NCI-H524 (cell line): ENCODE data around the gene MYH7.
A peak's percentile ranks its signal among the peaks of the same experiment; 100 is the strongest.
"Not testable (repeated sequence)": the region's sequence is repeated elsewhere in the genome, so short reads cannot be mapped to it uniquely, and the experiment has no call there.

ENCODE experiments used
- DNase-seq, 2 experiments: peaks; one replicate each; lab custom pipeline; 2025; lab: John Stamatoyannopoulos, UW

The MYH7 gene

GRCh38 chr14:23386266-23386657 is 49.2 kb downstream of the MYH7 start:
- not testable (repeated sequence) for DNase-seq

- DNase-seq: no peak
Observed at GRCh38 chr14:23385642-23386265, 49.7 kb downstream of the MYH7 start.

- no peak for DNase-seq
Observed at GRCh38 chr14:23385244-23385641, 50.2 kb downstream of the MYH7 start.

GRCh38 chr14:23384364-23385080 is 50.9 kb downstream of the MYH7 start:
- no peak for DNase-seq

DNA sequence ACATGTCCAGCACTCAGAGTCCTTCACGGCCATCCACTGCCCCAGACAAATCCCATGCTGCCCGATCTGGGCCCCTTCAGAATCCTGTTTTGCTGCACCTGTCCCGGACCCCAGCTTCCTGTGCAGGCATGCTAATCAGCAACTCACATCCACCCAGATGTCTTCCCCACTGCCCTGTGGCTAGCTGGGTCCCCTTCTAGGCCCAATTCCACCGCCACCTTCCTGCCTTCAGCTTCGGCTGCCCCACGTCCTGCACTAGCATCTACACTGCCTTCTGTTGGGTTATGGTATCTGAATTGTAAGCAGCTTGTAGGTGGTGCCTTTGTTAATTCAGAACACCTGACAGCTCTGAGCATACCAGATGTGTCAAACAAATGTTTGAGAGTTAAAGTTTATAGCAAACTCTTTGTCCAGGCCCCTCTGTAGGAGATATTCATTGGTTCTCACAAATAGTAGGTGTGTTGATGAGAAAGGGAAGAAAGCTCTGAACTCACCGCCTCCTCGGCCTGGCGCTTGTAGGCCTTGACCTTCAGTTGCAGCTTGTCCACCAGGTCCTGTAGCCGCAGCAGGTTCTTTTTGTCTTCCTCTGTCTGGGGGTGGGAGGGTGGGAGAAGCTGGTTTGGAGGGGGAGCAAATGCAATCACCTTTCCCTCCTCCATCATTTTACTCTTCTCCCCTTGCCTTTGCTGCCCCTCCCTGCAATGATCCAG is 52.6 kb downstream of the MYH7 start:
- DNase-seq: no peak

DNA sequence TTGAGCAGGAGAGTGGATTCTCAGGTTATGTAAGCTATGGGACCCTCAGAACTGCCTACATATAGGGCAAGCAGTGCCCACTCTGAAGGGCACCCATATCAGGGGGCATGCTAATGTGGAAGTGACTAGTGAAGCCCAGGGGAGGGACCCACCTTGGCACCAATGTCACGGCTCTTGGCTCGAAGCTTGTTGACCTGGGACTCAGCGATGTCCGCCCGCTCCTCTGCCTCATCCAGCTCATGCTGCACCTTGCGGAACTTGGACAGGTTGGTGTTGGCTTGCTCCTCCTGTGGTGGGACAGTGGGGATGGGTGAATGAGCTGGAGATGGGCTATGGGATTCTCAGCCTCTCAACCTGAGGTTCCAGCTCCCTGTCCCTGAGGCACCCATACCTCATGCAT is 53.2 kb downstream of the MYH7 start:
- no peak for DNase-seq

DNA sequence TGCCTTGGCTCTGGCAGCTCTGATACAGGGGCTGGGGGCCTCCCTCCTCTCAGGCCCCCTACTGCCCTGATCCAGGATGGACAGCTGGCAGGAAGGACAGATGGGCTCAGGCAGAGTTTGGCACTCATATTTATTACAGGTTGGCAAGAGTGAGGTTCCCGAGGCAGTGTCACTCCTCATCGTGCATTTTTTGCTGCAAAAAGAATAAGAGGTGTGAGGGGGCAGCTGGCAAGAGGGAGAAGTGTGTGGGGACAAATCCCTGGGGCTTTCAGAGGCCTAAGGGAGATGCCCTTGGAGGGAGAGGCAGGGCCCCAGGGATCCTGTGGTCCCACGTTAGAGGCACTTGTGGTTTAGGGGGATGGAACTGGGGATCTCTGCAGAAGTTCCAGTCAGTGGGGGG is 53.6 kb downstream of the MYH7 start:
- peak in 1 of 2 experiments; percentile 30 for DNase-seq

DNA sequence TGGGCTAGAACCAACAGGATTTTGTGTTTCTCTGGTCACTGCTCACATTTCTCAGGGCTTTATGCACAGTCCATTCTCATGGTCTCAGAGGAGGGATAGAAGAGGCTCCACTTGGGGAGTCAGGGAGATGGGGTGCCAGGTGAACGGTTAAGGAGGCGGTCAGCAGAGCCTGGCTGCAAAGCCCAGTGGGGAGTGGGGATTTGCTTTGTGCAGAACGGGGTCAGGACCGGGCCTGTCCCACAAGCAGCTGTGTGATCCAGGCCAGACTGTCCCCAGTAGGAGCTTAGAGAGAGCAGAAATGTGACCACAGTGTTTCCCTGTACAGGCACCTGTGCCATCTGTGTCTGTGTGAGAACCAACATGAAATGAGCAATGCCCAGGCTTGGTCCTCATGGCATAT is 54.5 kb downstream of the MYH7 start:
- DNase-seq: no peak

DNA sequence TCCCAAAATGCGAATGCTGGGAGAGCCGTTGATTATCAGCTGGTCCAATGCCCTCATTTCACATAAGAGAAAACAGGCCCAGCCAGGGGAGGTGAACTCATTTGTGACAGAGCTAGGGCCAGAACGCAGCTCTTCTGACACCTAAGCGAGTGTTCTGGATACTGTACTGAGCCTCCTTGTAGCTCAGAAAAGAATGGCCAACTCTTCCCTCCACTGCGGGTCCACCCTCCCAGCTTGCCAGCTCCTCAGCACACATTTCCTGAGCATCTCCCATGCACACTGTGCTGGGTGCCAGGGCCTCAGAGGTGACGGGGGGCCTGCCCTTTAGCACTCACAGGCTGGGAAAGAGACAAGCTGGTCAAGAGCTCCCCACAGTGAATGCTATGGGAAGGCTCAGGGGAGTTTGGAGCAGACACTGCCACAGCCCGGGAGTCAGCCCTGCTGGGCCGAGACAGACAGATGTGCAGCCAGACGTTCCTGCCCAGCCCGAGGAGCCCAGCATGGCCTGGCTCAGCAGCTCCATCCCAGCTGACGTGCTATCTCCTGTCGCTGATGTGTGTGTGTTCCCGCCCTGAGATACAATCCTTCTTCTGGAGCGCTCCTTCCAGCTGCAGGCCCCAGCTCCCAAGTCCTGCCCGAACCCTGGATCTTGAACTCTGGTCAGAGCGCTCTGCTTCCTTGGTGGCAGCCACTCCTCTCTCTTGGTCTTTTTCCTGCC is 55.1 kb downstream of the MYH7 start:
- DNase-seq: no peak

DNA sequence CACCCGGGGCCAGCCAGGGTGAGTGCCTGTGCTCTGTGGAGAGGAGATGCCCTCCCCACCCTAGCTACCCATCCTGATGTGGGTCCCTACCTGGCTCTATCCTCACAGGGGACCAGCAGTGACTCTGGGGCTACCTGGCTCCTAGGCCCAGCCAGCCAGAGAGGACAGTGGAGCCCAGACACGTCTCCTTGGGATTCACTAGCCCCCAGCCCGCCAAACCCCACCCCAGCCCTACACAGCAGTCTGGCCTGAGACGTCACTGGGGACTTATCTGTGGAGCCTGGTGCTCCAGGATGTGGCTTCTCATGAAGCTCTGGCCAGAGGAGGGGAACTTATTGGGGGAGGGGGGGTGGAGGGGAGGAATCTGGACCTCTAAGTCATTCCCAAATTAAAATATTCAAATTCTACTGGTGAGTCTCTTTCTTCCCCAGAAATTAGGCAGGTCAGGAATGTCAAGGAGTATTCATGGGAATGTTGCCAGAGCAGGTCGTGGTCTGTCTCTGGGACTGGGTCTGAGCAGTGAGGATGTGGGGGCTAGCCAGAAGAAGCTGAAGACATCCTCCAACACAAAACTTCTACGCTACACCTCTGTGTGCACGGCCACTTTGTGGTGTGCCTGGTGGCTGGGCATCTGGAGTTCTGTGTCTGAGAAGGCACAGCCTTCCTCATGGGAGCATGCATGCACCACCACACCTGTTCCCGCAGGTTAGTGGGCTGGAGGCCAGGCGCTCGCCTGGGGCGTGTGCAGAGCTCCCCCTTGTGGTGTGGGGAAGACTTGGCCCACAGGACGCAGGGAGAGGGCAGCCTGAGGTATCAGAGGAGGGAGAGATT is 55.9 kb downstream of the MYH7 start:
- DNase-seq: peak; percentile 56 to 80

DNA sequence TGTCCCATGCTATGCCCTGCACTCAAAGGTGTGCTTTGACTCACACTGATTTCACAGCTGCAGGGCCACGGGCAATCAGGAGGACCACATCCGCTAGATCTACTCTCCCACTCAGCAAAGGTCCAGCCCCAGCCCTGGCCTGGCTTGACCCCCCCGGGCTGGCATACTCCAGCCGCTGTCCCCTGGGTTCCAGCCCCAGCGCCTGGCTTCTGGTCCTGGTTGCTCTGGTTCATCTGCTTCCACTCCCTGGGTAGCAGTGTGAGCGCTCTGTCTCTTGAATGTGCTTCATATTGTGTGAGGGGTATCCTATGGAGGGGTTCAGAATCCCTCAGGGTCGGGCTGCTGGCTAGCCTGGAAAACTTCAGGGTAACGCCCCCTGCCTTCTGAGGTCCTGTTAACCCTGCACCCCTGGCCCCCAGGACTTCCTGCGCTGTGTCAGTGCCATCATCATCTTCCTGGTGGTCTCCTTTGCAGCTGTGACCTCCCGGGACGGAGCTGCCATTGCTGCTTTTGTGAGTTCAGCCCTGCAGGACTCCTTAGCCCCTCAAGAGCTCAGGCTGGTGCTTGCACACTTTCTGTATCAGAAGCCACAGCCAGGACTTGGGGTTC is 56.7 kb downstream of the MYH7 start:
- DNase-seq: no peak

DNA sequence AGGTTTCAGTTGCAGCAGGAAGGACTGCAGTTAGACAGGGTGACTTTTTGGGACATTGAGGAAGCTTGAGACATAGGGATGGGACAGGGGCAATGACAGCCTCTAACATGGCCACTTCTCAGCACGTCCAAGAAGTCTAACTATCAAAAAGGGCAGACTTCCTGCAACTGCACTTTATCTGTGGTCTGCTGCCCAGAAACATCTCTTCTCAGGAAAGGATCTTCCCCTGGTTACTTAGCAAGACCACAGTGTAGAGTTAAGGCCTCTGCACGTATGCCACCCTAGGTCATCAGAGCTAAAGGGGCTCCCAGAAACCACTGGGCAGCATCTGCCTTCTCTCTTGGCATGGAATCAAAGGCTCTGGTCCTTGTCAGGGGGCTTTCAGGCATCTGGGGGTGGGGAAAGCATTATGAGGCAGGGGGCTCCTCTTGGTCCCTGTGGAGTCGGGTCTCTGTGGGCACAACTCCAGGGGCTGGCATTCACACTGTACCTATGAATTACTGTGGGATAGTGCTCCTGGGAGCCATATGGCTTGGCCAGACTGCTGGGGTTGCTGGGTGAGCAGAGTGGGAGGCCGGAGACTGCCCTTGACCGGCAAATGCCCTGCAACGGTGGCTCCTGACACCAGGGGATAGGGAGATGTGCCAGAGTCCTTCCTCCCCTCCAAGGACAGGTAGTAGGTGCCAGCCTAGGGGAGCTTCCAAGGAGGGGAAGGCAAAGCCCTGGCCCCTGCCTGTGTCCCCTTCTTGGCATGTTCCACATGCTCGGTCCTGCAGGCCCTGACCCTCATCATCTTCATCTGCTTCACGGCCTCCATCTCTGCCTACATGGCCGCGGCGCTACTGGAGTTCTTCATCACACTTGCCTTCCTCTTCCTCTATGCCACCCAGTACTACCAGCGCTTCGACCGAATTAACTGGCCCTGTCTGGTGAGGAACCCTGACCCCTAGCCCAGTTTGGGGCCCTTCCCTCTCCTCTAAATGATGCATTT is 57.6 kb downstream of the MYH7 start:
- no peak for DNase-seq

DNA sequence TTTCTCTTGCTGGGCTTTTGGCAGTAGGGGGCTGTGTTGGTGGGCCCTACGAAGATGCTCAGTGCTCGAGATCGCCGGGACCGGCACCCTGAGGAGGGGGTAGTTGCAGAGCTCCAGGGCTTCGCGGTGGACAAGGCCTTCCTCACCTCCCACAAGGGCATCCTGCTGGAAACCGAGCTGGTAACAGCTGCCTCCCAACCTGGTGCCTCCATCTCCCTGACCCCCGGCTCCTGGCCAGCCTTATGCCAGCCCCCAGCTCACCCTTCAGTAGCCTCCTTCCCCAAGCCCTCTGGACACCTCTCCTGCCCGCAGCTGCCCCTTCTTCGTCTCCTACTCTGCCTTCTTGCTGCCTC is 58.3 kb downstream of the MYH7 start:
- no peak for DNase-seq

DNA sequence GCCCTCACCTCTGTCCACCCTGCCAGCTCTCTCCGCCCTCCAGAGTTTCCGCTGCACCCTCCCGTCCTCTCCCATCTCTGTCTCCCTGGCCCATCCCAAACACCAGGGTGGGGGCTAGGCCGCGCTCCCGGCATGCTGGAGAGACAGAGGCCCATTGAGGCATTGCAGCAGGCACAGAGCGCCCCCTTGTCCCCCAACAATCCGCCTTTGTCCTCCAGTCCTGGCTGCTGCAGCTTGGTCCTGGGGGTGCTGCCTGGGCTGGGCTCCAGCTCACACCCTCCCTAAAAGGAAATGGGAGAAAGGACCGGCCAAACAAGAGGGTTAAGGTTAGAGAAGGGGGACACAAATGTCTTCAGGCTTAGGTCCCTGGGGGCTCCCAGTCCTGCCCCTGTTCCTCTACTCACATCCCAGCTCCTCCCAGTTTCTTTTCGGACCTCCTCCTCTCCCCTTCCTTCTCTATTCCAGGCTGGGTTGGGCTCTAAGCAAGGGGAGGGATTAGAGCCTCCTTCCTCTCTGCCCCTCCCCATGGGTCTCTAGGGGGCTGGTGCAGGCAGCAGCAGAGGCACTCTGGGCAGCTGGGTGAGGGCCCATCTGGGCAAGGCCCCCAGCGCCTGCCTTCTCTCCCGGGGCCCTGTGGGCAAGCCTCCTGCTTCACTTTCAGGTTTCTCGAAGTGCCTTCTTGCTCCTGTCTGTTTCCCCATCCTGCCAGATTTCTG is 58.8 kb downstream of the MYH7 start, which contains the start of gene CMTM5:
Gene CMTM5 (plus strand): TSS at position 565 of the 716 bp plus-strand sequence. CDS start 206 bp downstream, outside the sequence.
- peak; percentile 85 to 91 for DNase-seq

GRCh38 chr14:23375527-23376251 is 59.8 kb downstream of the MYH7 start:
- no peak for DNase-seq

DNA sequence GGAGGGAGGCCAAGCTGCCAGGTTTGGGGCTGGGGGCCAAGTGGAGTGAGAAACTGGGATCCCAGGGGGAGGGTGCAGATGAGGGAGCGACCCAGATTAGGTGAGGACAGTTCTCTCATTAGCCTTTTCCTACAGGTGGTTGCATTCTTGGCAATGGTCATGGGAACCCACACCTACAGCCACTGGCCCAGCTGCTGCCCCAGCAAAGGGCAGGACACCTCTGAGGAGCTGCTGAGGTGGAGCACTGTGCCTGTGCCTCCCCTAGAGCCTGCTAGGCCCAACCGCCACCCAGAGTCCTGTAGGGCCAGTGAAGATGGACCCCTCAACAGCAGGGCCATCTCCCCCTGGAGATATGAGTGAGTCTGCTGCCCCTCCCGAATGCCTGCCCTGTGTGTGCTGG is 62.4 kb downstream of the MYH7 start:
- DNase-seq: no peak

- no peak for DNase-seq
Observed at GRCh38 chr14:23372509-23372908, 63.0 kb downstream of the MYH7 start, which contains the start of gene IL25. IL25 (plus strand) TSS chr14:23372809.

- no peak for DNase-seq
Observed at GRCh38 chr14:23371865-23372264, 63.6 kb downstream of the MYH7 start.

DNA sequence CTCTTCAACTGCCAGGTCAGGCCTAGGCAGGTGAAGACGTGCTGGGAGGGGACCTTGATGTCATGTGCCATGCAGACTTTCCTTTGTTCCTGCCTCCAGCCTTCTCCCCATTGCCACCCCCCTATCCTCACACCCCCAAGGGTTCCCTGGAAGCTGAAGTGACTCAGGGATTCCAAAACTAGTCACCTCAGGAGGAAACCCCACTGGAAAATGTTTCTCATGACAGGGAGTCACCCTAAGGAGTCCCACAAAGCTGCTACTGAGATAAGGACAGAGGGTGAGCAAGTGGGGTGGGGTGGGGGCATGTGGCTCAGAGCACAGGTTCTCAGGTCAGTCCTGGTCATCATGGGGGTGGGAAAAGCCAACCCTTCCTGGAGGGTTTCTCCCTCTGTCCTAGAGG is 65.2 kb downstream of the MYH7 start:
- no peak for DNase-seq
